ENCODE data around the gene ZNF621.

- TF ChIP-seq EP300 (IDR thresholded peaks at IDR 0.05; ENCODE audit: borderline replicate concordance): no peak
- TF ChIP-seq TAF1 (IDR thresholded peaks at IDR 0.05; ENCODE audit: low read depth): no peak
- TF ChIP-seq YY1 (IDR thresholded peaks at IDR 0.05; ENCODE audit: low read depth): no peak
- TF ChIP-seq CEBPB (IDR thresholded peaks at IDR 0.05): no peak
- TF ChIP-seq, protein P1, sequence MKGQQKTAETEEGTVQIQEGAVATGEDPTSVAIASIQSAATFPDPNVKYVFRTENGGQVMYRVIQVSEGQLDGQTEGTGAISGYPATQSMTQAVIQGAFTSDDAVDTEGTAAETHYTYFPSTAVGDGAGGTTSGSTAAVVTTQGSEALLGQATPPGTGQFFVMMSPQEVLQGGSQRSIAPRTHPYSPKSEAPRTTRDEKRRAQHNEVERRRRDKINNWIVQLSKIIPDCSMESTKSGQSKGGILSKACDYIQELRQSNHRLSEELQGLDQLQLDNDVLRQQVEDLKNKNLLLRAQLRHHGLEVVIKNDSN (IDR thresholded peaks at IDR 0.05): no peak
- TF ChIP-seq CREB1 (IDR thresholded peaks at IDR 0.05; ENCODE audit: low read depth): no peak
- TF ChIP-seq MAX (IDR thresholded peaks at IDR 0.05): no peak
- TF ChIP-seq TCF12 (IDR thresholded peaks at IDR 0.05; ENCODE audit: low read depth): no peak
- no peak for TF ChIP-seq NFIC (IDR thresholded peaks at IDR 0.05)
- no peak for TF ChIP-seq RAD21 (IDR thresholded peaks at IDR 0.05; ENCODE audit: low read depth)
- TF ChIP-seq, protein P2, sequence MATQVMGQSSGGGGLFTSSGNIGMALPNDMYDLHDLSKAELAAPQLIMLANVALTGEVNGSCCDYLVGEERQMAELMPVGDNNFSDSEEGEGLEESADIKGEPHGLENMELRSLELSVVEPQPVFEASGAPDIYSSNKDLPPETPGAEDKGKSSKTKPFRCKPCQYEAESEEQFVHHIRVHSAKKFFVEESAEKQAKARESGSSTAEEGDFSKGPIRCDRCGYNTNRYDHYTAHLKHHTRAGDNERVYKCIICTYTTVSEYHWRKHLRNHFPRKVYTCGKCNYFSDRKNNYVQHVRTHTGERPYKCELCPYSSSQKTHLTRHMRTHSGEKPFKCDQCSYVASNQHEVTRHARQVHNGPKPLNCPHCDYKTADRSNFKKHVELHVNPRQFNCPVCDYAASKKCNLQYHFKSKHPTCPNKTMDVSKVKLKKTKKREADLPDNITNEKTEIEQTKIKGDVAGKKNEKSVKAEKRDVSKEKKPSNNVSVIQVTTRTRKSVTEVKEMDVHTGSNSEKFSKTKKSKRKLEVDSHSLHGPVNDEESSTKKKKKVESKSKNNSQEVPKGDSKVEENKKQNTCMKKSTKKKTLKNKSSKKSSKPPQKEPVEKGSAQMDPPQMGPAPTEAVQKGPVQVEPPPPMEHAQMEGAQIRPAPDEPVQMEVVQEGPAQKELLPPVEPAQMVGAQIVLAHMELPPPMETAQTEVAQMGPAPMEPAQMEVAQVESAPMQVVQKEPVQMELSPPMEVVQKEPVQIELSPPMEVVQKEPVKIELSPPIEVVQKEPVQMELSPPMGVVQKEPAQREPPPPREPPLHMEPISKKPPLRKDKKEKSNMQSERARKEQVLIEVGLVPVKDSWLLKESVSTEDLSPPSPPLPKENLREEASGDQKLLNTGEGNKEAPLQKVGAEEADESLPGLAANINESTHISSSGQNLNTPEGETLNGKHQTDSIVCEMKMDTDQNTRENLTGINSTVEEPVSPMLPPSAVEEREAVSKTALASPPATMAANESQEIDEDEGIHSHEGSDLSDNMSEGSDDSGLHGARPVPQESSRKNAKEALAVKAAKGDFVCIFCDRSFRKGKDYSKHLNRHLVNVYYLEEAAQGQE (IDR thresholded peaks at IDR 0.05; ENCODE audit: low read depth): no peak
- no peak for TF ChIP-seq FOXM1 (IDR thresholded peaks at IDR 0.05; ENCODE audit: borderline replicate concordance, low read depth)
Measured at GRCh38 chr3:40490916-40491315, 33.8 kb upstream of the ZNF621 start.
